HepG2 (cell line): ENCODE results near the gene TSC22D4. TPM values are rescaled to one million over a fixed set of nuclear protein-coding genes. Genes with fewer than 3 reads are reported as not detected.

Experiments
- CREB1 ChIP-seq, 2 experiments: fragments of 450-650 bp in 1 of 2; IDR thresholded peaks; 2 replicates each; pipeline ENCODE4 v1.6.1; 2016 to 2017; ENCODE audit warnings: control low read depth in 1 of 2, mild to moderate bottlenecking in 1 of 2, missing compliant biosample characterization in 1 of 2, missing genetic modification characterization in 1 of 2
- DBP ChIP-seq: sonication (generic); formaldehyde crosslinking; IDR thresholded peaks from 2 replicates; pipeline ENCODE4 v1.4.0; 2020; ENCODE audit warnings: missing genetic modification reagents; ENCODE audit errors: not compliant biosample characterization
- DNMT3B ChIP-seq: conservative IDR thresholded peaks from 2 replicates; pipeline ENCODE4 v1.6.1; 2016; ENCODE audit warnings: missing biosample characterization, control low read depth
- ELF1 ChIP-seq: sonication (generic); formaldehyde crosslinking; IDR thresholded peaks from 2 replicates; pipeline ENCODE4 v1.4.0; 2020; ENCODE audit warnings: missing genetic modification reagents
- FOXO1 ChIP-seq: sonication (generic); formaldehyde crosslinking; IDR thresholded peaks from 2 replicates; pipeline ENCODE4 v1.4.0; 2020; ENCODE audit warnings: missing genetic modification reagents
- IRF1 ChIP-seq: sonication (generic); formaldehyde crosslinking; IDR thresholded peaks from 2 replicates; pipeline ENCODE4 v1.4.0; 2020; ENCODE audit warnings: low read depth, mild to moderate bottlenecking, missing genetic modification reagents
- JUNB ChIP-seq: sonication (generic); formaldehyde crosslinking; IDR thresholded peaks from 2 replicates; pipeline ENCODE4 v1.8.0; 2022; ENCODE audit warnings: missing genetic modification reagents, mild to moderate bottlenecking, borderline replicate concordance
- KMT2B ChIP-seq: IDR thresholded peaks from 2 replicates; pipeline ENCODE4 v1.6.1; 2016; ENCODE audit warnings: missing genetic modification reagents, missing compliant biosample characterization
- NFE2L1 ChIP-seq: sonication (generic); formaldehyde crosslinking; IDR thresholded peaks from 2 replicates; pipeline ENCODE4 v1.4.0; 2020; ENCODE audit warnings: missing genetic modification reagents, mild to moderate bottlenecking, borderline replicate concordance
- NFE2L2 ChIP-seq: fragments of 150-350 bp; IDR thresholded peaks from 2 replicates; pipeline ENCODE4 v1.6.1; 2014; ENCODE audit warnings: low read length
- PPARG ChIP-seq: conservative IDR thresholded peaks from 2 replicates; pipeline ENCODE4 v1.6.1; 2016; ENCODE audit warnings: missing biosample characterization, missing genetic modification reagents
- RORA ChIP-seq: sonication (generic); formaldehyde crosslinking; IDR thresholded peaks from 2 replicates; pipeline ENCODE4 v1.5.0; 2020; ENCODE audit warnings: mild to moderate bottlenecking, missing genetic modification reagents, moderate library complexity
- TEAD2 ChIP-seq: sonication (generic); formaldehyde crosslinking; IDR thresholded peaks from 2 replicates; pipeline ENCODE4 v1.9.0; 2021; ENCODE audit warnings: missing genetic modification reagents
- TFAP4 ChIP-seq: sonication (generic); IDR thresholded peaks from 2 replicates; pipeline ENCODE4 v1.6.1; 2016; ENCODE audit warnings: low read depth, borderline replicate concordance
- TP53 ChIP-seq: sonication (generic); formaldehyde crosslinking; conservative IDR thresholded peaks from 2 replicates; pipeline ENCODE4 v1.4.0; 2020; ENCODE audit warnings: missing genetic modification reagents
- ZNF101 ChIP-seq: sonication (generic); formaldehyde crosslinking; IDR thresholded peaks from 2 replicates; pipeline ENCODE4 v1.4.0; 2020; ENCODE audit warnings: mild to moderate bottlenecking, low read depth, missing genetic modification reagents, borderline replicate concordance
- ZNF143 ChIP-seq: sonication (generic); formaldehyde crosslinking; IDR thresholded peaks from 2 replicates; pipeline ENCODE4 v1.4.0; 2020; ENCODE audit warnings: missing genetic modification reagents
- ZNF460 ChIP-seq: sonication (generic); formaldehyde crosslinking; IDR thresholded peaks from 2 replicates; pipeline ENCODE4 v1.5.1; 2020; ENCODE audit warnings: missing genetic modification reagents, mild to moderate bottlenecking, borderline replicate concordance
- ZNF615 ChIP-seq: sonication (generic); formaldehyde crosslinking; IDR thresholded peaks from 2 replicates; pipeline ENCODE4 v1.5.0; 2020; ENCODE audit warnings: mild to moderate bottlenecking, missing genetic modification reagents, borderline replicate concordance
- ZNF746 ChIP-seq: sonication (generic); formaldehyde crosslinking; IDR thresholded peaks from 2 replicates; pipeline ENCODE4 v1.8.0; 2022; ENCODE audit warnings: mild to moderate bottlenecking, missing genetic modification reagents
- ZSCAN9 ChIP-seq: IDR thresholded peaks from 2 replicates; pipeline ENCODE4 v1.6.1; 2016; ENCODE audit warnings: borderline replicate concordance
- polyA plus RNA-seq, 8 experiments: library from polyadenylated mRNA; depleted of rRNA in 3 of 8; stranded (reverse) in 7 of 8; unstranded in 1 of 8; fragments of >200 nt; fragmentation: Illumina TruSeq in 4 of 8; extraction: Trizol in 4 of 8; gene quantifications; 2 replicates each; pipeline versions ENCODE4 v1.2.1 to v1.2.3, GENCODE V29; 2011 to 2016; ENCODE audit warnings: low read depth in 4 of 8, missing spikeins in 1 of 8, mixed read lengths in 1 of 8; ENCODE audit not compliant: insufficient read depth in 1 of 8
- total RNA-seq, 5 experiments: library from RNA; depleted of rRNA; stranded (reverse); fragments of >200 nt; fragmentation: Illumina TruSeq; extraction: Trizol; gene quantifications; 2 replicates each; pipeline ENCODE4 v1.2.3, GENCODE V29; 2016; ENCODE audit warnings: low read depth in 1 of 5
- TF ChIP-seq, protein P1 (sequence below): sonication (generic); formaldehyde crosslinking; IDR thresholded peaks from 2 replicates; pipeline ENCODE4 v1.4.0; 2020; ENCODE audit warnings: missing genetic modification reagents, borderline replicate concordance

Gene TSC22D4
- total and polyA plus RNA-seq, 2 of the 13 experiments (the other 11 are each of a cell fraction or from before 2014, with no cell fraction given) = 7.7 to 8.7 TPM

GRCh38 chr7:100444311-100445278, 34.4 kb downstream of the TSC22D4 start (continued):
- TF ChIP-seq, protein P1, sequence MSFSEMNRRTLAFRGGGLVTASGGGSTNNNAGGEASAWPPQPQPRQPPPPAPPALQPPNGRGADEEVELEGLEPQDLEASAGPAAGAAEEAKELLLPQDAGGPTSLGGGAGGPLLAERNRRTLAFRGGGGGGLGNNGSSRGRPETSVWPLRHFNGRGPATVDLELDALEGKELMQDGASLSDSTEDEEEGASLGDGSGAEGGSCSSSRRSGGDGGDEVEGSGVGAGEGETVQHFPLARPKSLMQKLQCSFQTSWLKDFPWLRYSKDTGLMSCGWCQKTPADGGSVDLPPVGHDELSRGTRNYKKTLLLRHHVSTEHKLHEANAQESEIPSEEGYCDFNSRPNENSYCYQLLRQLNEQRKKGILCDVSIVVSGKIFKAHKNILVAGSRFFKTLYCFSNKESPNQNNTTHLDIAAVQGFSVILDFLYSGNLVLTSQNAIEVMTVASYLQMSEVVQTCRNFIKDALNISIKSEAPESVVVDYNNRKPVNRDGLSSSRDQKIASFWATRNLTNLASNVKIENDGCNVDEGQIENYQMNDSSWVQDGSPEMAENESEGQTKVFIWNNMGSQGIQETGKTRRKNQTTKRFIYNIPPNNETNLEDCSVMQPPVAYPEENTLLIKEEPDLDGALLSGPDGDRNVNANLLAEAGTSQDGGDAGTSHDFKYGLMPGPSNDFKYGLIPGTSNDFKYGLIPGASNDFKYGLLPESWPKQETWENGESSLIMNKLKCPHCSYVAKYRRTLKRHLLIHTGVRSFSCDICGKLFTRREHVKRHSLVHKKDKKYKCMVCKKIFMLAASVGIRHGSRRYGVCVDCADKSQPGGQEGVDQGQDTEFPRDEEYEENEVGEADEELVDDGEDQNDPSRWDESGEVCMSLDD (CRISPR knock-in tag) = peak; percentile 75; the same call in 1 of the 2 replicates
- no peak for TF ChIP-seq ZNF101 (CRISPR knock-in tag)
- TF ChIP-seq TEAD2 (CRISPR knock-in tag) = no peak
- TF ChIP-seq JUNB (CRISPR knock-in tag) = no peak
- TF ChIP-seq NFE2L1 (CRISPR knock-in tag) = no peak; the same call in 1 of the 2 replicates
- peak; percentile 46; the same call in 1 of the 2 replicates for TF ChIP-seq KMT2B
- peak; percentile 79 for TF ChIP-seq DNMT3B (CRISPR knock-in tag)
- no peak; the same call in 1 of the 2 replicates for TF ChIP-seq IRF1 (CRISPR knock-in tag)
- TF ChIP-seq ZSCAN9 (CRISPR knock-in tag) = no peak
- peak; percentile 93 for TF ChIP-seq PPARG
- peak; percentile 8 for TF ChIP-seq DBP (CRISPR knock-in tag)
- TF ChIP-seq ZNF460 (CRISPR knock-in tag) = peak; percentile 92
- TF ChIP-seq CREB1 (IDR thresholded peaks at IDR 0.05) = peak; percentile 50; the same call in 1 of the 2 replicates
- peak; percentile 77 for TF ChIP-seq CREB1 (CRISPR knock-in tag; IDR thresholded peaks at IDR 0.05)
- no peak for TF ChIP-seq RORA (CRISPR knock-in tag)
- TF ChIP-seq ZNF143 = peak; percentile 76
- peak; percentile 99 for TF ChIP-seq ZNF746 (CRISPR knock-in tag)
- TF ChIP-seq ELF1 (CRISPR knock-in tag) = peak; percentile 58
- peak; percentile 80; the same call in 1 of the 2 replicates for TF ChIP-seq TFAP4
- TF ChIP-seq FOXO1 (CRISPR knock-in tag) = peak; percentile 88
- TF ChIP-seq ZNF615 (CRISPR knock-in tag) = no peak
- TF ChIP-seq TP53 (CRISPR knock-in tag) = no peak
- peak; percentile 61; the same call in 1 of the 2 replicates for TF ChIP-seq NFE2L2
